Measurements from ENCODE around the gene PARVB. TPM values are rescaled to one million over a fixed set of nuclear protein-coding genes. Genes with fewer than 3 reads are reported as not detected.
A peak's percentile ranks its signal among the peaks of the same experiment; 100 is the strongest.

PARVB gene
- total RNA-seq, 1 donor from 2014 or later, result 197 TPM

DNA sequence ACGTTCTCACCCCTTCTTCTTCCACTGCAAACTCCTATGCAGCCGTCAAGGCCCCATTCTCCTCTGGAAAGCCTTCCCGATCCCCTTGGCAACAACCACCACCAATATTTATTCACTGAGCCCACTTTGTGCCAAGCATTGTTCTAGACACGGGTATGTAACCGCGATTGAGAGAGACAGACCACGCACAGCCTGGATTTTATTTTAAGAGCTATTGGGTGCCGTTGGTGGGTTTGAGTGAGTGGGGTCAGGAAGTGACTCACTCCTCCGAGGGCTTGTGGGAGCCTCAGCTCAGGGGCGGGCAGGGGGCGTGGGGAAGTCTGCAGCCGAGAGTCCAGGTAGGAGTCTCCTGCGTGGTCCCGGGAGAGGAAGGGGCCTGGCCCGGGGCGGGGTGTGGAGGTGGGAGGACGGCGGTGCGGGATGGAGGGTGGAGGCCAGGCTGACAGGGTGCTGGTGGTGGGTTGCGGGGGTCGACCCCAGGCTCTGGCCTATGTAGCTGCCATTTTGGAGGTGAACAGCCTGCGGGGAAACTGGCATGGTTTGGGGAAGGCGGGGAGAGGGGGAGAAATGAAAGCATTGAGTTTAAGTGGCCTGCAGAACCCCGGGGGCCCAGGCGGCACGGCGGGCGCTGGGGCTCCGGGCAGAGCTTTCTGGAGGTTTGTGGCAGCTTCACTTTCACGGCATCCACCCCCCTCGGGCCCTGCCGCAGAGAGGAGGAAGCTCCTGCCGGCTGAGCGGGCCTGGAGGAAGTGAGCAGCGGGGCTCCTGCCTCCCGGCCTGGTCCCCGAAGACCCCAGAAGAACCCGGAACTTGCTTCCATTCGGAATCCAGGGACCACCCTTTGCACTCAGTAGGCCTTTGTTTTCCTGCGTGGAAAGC is 157.2 kb downstream of the PARVB start:
- peak; percentile 41 for ATAC-seq
- intact Hi-C loops (cut with DNase I), result no loop called here
- peak; percentile 86 for DNase-seq (ENCODE audit: missing footprints)

DNA sequence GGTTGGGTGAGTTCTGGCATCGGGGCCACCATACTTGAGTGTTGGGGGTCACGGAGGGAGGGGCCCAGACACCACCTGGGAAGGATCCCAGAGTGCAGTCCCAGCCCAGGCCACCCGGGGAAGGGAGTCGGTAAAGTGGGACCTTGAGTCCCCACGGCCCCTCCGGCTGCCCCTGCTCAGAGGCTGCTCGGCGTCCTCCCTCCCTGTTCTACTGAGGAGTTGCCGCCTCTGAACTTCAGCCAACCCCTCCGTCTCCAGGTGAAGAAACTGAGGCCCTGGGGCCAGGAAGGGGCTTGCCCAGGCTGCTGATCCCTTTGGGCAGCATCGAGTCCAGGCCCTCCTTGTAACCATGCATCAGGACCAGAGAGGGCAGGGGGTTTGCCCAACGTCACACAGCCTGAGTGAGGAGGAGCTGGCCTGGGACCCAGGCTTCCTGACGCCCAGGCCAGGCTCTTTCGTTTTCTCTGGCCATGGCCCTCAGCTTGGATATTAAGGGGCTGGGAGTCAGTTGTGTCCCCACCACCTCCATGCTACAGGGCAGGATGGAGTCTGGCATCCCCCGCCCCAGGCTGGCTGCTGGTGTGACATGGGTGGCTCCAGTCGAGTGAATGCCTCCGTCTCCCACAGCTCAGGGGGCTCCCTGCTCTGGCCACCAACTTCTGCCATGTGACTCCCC is 157.9 kb downstream of the PARVB start:
- DNase-seq (ENCODE audit: missing footprints), result peak; percentile 41
- intact Hi-C loops (cut with DNase I), result no loop called here
- ATAC-seq, result peak; percentile 11

DNA sequence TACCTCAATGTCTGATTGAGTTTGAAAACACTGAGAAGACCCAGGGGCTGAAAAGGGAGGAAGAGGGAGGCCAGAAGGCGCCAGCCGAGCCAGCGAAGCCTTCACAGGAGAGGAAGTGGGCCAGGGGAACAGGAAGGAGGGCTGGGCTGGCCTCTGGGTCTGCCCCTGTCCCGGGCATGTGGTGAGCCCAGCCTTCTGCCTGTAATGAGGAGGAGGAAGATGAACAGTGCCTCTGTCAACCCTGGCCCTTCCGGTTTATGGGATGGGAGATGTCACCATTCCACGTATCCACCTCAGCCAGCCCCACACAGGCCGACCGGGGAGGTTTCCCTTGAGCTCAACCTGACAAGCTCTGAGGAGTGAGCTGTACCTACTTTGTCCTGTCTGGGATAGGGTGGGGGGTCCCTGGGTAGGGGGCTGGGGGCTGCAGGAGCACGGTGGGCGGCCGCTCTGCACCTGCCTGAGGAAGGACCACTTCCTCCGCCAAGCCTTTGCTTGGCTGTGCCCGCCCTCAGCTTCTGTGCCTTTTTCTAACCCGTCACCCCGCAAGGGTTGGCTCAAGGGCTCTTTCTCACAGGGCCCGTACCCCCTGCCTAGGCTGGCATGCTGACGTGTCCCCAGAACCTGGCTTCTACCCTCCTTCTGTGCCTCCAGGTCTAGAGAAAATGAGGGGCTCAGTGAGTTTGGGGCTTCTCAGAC is 158.6 kb downstream of the PARVB start:
- ATAC-seq (peak; percentile 66), DNase-seq (ENCODE audit: missing footprints) (peak; percentile 88)
- intact Hi-C loops (cut with DNase I), result no loop called here

DNA sequence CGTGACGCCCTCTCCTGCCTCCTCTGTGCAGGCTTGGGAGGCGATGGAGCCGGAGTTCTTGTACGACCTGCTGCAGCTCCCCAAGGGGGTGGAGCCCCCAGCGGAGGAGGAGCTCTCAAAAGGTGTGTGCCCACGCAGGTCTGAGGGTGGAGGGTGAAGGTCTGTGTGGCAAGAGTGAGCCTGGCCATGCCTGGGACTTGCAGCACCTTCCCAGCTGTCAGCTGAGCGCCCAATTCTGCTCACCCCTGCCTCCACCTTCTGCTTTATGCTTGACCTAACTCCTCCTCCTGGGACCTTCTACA is 159.1 kb downstream of the PARVB start:
- DNase-seq (ENCODE audit: missing footprints) (no peak), ATAC-seq (no peak)
- intact Hi-C loops (cut with DNase I), result no loop called here

DNA sequence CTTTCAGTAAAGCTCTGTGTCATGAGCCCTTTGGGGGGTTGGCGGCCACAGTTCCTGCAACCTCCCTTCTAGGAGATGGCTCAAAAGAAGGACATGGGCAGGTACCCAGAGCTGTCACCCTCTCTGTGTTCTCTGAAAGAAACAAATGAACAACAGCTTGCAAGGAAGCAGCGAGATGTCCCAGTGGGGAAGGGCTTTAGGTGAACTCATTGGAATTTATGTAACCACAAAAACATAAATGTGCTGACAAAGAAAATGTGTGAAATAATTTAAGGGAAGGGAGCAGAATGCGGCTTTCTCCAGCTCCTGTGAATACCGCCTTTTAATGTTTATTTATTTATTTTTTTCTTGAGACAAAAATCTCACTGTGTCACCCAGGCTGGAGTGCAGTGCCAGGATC is 159.9 kb downstream of the PARVB start:
- DNase-seq (ENCODE audit: missing footprints) (peak; percentile 9), ATAC-seq (no peak)
- intact Hi-C loops (cut with DNase I), result no loop called here

DNA sequence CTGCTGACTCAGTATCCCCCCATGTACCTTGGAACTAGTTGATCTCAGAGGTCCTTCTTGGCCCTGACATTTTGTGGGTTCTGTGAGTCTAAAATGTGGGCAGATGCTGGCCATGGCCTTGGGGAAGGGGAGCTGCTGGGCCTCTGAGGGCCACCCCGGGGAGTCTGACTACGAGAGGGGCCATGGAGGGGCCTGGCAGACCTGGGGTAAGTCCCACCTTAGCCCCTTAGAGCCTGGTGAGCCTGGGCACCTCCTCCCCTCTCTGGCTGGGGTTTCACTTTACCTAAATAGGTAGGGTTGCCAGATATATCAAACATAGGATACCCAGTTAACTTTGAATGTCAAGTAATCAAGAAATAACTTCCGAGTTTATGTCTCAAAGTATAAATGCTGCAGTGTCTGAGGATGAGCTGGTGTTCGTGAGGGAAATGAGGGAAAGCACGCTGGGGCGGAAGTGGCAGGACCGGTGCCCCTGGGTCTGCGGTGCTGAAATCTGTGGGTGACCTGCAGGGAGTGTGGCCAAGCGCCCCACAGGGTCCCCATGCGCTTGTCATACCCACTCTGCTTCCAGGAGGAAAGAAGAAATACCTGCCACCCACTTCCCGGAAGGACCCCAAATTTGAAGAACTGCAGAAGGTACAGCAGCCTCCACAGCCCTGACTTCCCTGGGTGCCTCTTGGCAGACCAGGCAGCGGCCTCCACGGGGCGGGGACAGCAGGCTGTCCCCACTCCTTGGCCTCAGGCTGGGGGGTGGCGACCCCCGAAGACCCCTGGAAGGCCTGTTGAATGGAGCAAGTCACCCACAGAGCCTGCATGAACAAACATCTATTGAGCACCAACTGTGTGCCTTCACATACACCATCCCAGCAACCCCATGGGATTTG is 161.4 kb downstream of the PARVB start:
- ATAC-seq (no peak), DNase-seq (ENCODE audit: missing footprints) (no peak)
- intact Hi-C loops (cut with DNase I), result no loop called here

DNA sequence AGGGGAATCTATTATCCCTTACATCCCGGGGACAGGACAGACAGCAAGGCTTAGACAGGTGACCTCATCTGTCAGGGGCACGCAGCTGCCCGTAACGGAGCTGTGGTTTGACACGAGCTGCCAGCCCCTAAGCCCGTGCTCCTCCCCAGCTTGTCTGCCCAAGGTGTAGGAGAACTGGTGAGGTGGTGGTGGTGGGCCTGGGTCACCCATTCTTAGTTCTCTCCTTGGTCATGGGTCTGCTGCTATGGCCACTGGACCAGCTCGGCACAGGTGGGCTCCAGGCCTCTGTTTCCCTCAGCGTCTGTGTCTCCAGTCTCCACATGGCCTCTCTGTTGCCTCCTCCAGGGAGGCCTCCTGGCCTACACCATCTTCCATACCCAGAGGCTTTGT is 162.0 kb downstream of the PARVB start:
- DNase-seq (ENCODE audit: missing footprints) (no peak), ATAC-seq (no peak)
- intact Hi-C loops (cut with DNase I), result no loop called here

DNA sequence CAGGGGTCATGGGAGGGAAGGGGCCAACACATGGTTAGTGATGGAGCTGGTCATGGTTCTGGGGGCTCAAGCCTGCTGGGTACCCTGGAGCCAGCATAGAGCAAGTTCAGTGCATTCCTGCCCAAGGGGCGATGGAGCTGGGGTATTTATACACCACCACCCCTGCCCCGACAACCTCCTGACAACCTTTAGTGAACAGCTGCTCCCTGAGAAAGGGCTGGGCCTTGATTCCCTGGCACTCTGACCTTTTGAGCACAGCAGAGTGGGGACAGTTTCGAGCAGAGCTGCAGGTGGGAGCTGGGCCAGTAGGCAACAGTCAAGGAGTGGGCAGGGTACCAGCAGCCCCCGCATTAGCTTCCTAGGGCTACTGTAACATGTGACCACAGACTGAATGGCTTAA is 162.6 kb downstream of the PARVB start:
- no peak for ATAC-seq
- intact Hi-C loops (cut with DNase I), result no loop called here
- no peak for DNase-seq (ENCODE audit: missing footprints)

DNA sequence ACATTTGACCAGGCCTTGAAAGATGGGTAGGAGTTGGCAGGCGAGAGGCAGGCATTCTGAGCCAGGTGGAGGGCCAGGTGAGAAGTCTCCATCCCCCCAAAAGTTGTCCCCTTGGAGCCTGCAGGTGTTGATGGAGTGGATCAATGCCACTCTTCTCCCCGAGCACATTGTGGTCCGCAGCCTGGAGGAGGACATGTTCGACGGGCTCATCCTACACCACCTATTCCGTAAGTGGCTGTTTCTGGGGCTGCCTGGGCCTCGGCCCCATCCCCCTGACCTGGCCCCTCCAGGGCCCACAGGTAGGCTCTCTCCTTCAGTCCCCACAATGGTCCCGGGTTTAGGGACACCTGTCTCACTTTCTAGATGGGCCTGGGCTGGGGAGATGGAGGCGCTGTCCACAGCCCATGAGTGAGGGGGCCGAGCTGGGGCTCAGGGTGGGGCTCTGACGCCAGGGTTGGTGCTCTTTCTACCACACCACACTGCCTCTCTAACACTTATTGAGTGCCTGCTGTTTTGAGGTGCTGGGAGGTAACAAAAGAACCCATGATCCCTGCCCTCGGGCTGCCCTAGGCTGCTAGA is 163.6 kb downstream of the PARVB start:
- DNase-seq (ENCODE audit: missing footprints) (peak; percentile 34), ATAC-seq (no peak)
- intact Hi-C loops (cut with DNase I), result no loop called here

DNA sequence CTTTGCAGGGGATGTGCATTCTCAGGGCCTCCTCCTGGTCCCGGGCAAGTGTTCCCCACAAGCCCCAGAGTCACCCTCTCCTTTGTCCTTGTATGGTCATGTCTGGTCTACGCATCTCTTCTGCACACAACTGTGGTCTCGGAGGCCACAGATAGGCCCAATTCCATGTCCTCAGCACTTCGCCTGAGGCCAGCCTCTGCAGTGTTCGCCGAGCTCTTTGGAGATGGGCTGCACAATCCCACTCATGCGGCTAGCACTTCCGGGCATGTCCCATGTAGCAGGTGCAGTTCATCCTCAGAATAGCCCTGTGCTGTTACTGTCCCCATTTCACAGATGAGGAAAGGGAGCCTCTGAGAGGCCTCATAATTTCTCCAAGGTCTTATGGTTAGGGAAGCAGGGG is 164.2 kb downstream of the PARVB start:
- ATAC-seq (no peak), DNase-seq (ENCODE audit: missing footprints) (no peak)
- intact Hi-C loops (cut with DNase I), result no loop called here

DNA sequence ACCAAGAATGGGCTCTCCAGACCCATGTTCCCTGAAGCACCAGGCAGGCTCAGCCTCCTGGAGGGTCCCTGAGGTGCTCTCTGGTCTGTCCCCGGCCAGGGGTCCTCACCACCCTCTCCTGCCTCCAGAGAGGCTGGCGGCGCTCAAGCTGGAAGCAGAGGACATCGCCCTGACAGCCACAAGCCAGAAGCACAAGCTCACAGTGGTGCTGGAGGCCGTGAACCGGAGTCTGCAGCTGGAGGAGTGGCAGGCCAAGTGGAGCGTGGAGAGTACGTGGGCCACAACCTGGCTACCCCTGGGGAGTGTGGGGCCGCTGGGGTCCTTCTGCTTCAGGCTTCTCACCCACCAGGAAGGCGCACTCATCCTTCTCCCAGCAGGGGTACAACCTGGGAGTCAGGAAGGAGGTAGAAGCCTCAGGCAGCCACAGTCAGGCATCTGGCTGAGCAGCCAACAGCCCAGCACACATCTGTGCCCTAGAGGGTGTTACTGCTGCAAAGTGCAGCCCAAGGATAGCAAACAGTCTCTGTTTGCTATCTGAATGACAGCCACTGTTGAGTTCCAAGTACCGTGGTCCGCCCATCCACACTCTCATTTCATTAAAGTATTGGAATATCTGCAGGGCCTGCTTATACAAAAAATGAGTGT is 165.0 kb downstream of the PARVB start:
- ATAC-seq, result no peak
- DNase-seq (ENCODE audit: missing footprints), result peak; percentile 23
- intact Hi-C loops (cut with DNase I), result no loop called here

DNA sequence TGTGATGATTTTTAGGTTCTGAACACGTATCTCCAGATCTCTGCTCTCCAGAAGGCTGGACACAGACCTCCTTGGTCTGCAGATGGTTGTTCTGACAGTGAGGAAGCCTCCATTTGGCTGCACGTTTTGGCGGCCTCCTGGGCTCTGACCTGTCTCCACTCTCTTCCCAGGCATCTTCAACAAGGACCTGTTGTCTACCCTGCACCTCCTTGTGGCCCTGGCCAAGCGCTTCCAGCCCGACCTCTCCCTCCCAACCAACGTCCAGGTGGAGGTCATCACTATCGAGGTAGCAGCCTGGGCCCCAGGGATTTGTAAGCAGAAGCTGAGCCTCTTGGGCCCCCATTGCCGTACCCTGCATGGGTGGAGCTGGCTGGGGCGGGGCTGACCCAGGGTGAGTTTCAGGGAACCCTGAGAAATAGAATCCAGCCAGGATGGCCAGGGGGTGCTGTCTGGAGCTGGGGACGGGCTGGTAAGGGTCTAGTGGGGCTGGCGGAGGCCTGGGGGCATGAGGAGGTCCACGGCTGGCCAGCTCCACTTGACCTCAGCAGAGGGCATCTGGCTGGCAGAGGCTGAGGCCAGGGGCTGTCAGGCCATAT is 166.4 kb downstream of the PARVB start:
- ATAC-seq, result no peak
- intact Hi-C loops (cut with DNase I), result no loop called here
- no peak for DNase-seq (ENCODE audit: missing footprints)

DNA sequence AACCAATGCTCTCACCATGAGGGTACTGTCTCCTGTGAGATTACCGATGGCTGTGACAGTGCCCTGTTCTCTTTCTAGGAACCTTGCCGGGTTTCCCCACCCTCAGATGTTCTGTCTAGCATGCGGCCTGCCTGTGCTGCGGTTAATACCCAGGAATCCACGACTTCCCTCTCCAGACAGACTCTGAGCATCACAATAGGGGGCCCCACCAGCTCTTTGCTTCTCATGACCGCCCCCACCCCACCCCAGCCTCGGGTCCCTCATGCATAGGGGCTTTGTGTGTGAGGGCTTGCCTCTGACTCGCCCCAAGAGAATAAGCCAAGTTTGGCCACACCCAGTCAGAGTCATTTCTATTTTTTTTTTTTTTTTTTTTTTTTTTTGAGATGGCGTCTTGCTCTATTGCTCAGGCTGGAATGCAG is 166.9 kb downstream of the PARVB start:
- intact Hi-C loops (cut with DNase I), result no loop called here
- no peak for ATAC-seq
- no peak for DNase-seq (ENCODE audit: missing footprints)

DNA sequence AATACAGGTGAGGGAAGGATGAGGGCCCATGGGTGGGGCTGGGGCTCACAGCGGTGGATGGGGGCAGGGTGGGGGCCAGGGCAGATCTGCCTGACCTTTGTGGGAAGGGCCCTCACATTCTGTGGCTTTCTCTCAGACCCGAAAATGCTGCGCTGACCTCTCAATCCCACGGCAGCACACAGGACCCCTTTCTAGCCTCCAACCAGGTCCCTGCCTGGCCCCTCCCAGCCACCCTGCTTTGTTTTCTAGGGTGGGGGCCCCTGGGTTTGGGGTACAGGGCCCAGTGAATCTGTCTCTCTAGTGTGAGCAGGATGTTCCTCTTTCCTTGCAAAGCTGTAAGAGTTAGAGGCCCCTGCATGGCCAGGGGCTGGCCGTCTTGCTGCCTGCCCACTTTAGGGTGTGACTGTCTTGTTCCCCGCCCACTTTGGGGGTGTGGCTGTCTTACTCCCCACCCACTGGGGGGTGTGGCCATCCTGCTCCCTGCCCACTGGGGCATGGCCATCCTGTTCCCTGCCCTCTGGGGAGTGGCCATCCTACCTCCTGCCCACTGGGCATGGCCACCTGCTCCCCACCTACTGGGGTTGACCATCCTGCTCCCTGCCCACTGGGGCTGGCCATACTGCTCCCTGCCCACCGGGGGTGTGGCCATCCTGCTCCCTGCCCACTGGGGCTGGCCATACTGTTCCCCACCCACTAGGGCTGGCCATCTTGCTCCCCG is 168.2 kb downstream of the PARVB start:
- DNase-seq (ENCODE audit: missing footprints) (peak; percentile 81), ATAC-seq (peak; percentile 28)
- intact Hi-C loops (cut with DNase I), result no loop called here

DNA sequence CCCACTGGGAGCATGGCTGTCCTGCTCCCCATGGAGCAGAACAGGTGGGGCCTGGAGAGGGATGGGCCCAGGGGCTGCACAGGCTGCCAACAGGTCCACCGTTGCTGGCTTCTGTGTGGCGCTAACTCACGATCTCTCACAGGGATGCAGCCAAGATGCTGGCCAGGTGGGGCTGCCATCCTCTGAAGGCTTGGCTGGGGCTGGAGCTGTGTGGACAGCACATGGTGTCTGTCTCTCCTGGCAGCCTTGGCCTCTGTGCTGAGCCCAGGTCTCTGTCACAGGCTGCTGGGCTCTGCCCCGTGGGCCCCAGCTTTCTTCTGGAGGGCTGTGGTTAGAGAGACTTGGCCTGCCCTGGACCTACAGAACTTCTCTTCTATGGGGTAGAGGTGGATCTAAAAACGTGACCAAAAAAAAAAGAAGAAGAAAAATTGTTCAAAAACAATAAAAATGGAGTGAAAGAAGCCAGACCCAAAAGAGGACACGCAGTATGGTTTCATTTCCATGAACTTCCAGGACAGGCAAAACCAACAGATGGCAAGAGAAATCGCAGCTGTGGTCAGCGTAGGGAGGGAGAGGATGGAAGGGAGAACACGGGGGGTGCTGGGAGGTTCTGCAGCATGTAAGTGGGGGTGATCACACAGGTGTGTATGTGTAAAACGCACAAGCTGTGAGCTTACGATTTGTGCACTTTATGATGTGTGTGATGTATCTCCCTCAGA is 168.9 kb downstream of the PARVB start:
- intact Hi-C loops (cut with DNase I), result no loop called here
- ATAC-seq, result no peak

DNA sequence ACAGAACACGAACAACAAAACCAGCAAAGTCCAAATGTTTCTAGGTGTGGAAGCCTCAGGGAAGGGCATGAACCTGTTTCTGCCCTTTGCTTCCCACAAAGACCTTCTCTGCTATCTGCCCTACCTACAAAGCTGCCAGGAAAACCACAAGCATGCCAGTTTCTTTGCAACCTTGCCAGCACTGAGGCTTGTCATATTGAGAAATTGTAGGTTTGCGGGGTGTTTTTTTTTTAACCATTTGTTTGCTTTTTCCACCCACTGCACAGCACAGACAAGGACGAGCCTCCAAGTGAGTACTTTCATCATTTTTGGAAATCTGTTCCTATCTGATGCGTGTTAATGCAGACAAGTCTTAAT is 169.4 kb downstream of the PARVB start:
- DNase-seq (ENCODE audit: missing footprints) (no peak), ATAC-seq (no peak)
- intact Hi-C loops (cut with DNase I), result no loop called here

More for the DNA sequence above, 168.9 kb downstream of the PARVB start:
- DNase-seq (ENCODE audit: missing footprints), result no peak

DNA sequence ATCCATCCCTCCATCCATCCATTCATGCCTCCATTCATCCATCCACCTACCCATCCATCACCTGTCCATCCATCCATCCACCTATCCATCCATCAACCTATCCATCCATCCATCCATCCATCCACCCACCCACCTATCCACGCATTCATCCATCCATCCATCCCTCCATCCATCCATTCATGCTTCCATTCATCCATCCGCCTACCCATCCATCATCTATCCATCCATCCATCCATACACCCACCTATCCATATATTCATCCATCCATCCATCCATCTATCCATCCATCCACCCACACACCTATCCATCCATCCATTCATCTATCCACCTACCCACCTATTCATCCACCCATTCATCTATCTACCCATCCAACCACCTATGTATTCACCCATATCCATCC is 170.5 kb downstream of the PARVB start:
- intact Hi-C loops (cut with DNase I), result no loop called here
- DNase-seq (ENCODE audit: missing footprints) (no peak), ATAC-seq (no peak)

Measured in Right ventricle myocardium inferior (tissue), 1 donor.